HEK293 (cell line): ENCODE results near the gene CLASP1.

ENCODE experiments used
- OSR2 ChIP-seq: fragments of 450-650 bp; formaldehyde crosslinking; IDR thresholded peaks from 2 replicates; pipeline ENCODE4 v1.5.1; 2016; ENCODE audit warnings: missing biosample characterization, missing genetic modification characterization
- SP2 ChIP-seq: fragments of 450-650 bp; formaldehyde crosslinking; IDR thresholded peaks from 2 replicates; pipeline ENCODE4 v1.5.1; 2016; ENCODE audit warnings: missing biosample characterization, missing genetic modification characterization
- ZBTB17 ChIP-seq: fragments of 450-650 bp; formaldehyde crosslinking; IDR thresholded peaks from 2 replicates; pipeline ENCODE4 v1.5.1; 2016; ENCODE audit warnings: missing biosample characterization, missing genetic modification characterization
- ZNF175 ChIP-seq: fragments of 450-650 bp; formaldehyde crosslinking; IDR thresholded peaks from 2 replicates; pipeline ENCODE4 v1.5.1; 2016; ENCODE audit warnings: missing biosample characterization, missing genetic modification characterization
- ZNF555 ChIP-seq: fragments of 450-650 bp; formaldehyde crosslinking; conservative IDR thresholded peaks from 2 replicates; pipeline ENCODE4 v1.5.1; 2017; ENCODE audit warnings: missing biosample characterization, mild to moderate bottlenecking, missing genetic modification characterization, inconsistent platforms
- TF ChIP-seq, protein P1 (sequence below): fragments of 450-650 bp; formaldehyde crosslinking; IDR thresholded peaks from 2 replicates; pipeline ENCODE4 v1.5.1; 2016; ENCODE audit warnings: missing biosample characterization, missing genetic modification characterization
- TF ChIP-seq, protein P2 (sequence below): fragments of 450-650 bp; formaldehyde crosslinking; IDR thresholded peaks from 2 replicates; pipeline ENCODE4 v1.5.1; 2016; ENCODE audit warnings: missing biosample characterization, missing genetic modification characterization
- TF ChIP-seq, protein P3 (sequence below): fragments of 450-650 bp; formaldehyde crosslinking; IDR thresholded peaks from 2 replicates; pipeline ENCODE4 v1.5.1; 2016; ENCODE audit warnings: missing biosample characterization, missing genetic modification characterization
- TF ChIP-seq, protein P4 (sequence below): fragments of 450-650 bp; formaldehyde crosslinking; conservative IDR thresholded peaks from 2 replicates; pipeline ENCODE4 v1.5.1; 2016; ENCODE audit warnings: low read depth, missing biosample characterization, missing genetic modification characterization

DNA sequence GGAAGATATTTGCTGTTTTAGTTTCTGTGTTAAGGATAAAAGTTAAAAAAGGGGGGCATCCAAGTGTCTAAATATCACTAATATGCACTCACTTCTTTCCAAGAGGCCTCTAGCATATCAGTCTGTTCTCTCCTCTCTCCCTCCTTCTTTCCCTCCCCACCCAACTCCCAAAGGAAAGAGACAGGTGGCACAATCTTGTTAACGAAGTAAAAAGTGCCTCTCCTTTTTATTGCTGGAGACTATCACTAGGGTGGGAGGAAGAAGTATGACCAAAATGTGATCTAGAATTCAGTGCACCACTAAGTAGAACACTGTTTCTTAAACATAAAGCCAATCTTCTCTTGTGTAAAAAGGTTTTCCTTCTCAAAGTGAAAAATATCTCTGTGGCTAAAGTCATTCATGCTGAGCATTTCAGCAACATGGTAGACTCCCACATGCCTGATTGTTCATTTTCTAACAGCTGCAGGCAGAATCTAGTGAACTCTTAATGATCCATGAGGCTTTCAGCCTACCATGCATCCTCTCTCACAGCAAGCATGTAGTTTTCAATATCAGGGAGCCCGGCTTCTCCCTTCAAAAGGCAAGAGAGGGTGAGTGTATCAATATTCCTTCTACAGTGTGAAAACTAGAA lies 79.1 kb downstream of the CLASP1 start:
- TF ChIP-seq, protein P1, sequence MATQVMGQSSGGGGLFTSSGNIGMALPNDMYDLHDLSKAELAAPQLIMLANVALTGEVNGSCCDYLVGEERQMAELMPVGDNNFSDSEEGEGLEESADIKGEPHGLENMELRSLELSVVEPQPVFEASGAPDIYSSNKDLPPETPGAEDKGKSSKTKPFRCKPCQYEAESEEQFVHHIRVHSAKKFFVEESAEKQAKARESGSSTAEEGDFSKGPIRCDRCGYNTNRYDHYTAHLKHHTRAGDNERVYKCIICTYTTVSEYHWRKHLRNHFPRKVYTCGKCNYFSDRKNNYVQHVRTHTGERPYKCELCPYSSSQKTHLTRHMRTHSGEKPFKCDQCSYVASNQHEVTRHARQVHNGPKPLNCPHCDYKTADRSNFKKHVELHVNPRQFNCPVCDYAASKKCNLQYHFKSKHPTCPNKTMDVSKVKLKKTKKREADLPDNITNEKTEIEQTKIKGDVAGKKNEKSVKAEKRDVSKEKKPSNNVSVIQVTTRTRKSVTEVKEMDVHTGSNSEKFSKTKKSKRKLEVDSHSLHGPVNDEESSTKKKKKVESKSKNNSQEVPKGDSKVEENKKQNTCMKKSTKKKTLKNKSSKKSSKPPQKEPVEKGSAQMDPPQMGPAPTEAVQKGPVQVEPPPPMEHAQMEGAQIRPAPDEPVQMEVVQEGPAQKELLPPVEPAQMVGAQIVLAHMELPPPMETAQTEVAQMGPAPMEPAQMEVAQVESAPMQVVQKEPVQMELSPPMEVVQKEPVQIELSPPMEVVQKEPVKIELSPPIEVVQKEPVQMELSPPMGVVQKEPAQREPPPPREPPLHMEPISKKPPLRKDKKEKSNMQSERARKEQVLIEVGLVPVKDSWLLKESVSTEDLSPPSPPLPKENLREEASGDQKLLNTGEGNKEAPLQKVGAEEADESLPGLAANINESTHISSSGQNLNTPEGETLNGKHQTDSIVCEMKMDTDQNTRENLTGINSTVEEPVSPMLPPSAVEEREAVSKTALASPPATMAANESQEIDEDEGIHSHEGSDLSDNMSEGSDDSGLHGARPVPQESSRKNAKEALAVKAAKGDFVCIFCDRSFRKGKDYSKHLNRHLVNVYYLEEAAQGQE (tag by site-specific recombination) = no peak
- TF ChIP-seq, protein P2, sequence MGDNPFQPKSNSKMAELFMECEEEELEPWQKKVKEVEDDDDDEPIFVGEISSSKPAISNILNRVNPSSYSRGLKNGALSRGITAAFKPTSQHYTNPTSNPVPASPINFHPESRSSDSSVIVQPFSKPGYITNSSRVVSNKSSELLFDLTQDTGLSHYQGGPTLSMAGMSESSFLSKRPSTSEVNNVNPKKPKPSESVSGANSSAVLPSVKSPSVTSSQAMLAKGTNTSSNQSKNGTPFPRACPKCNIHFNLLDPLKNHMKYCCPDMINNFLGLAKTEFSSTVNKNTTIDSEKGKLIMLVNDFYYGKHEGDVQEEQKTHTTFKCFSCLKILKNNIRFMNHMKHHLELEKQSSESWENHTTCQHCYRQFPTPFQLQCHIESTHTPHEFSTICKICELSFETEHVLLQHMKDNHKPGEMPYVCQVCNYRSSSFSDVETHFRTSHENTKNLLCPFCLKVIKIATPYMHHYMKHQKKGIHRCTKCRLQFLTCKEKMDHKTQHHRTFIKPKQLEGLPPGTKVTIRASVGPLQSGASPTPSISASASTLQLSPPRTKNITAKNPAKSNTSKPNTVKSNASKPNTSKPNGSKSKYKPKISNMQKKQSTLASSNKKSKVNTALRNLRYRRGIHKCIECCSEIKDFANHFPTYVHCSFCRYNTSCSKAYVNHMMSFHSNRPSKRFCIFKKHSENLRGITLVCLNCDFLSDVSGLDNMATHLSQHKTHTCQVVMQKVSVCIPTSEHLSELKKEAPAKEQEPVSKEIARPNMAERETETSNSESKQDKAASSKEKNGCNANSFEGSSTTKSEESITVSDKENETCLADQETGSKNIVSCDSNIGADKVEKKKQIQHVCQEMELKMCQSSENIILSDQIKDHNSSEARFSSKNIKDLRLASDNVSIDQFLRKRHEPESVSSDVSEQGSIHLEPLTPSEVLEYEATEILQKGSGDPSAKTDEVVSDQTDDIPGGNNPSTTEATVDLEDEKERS (tag by site-specific recombination) = no peak
- TF ChIP-seq, protein P3, sequence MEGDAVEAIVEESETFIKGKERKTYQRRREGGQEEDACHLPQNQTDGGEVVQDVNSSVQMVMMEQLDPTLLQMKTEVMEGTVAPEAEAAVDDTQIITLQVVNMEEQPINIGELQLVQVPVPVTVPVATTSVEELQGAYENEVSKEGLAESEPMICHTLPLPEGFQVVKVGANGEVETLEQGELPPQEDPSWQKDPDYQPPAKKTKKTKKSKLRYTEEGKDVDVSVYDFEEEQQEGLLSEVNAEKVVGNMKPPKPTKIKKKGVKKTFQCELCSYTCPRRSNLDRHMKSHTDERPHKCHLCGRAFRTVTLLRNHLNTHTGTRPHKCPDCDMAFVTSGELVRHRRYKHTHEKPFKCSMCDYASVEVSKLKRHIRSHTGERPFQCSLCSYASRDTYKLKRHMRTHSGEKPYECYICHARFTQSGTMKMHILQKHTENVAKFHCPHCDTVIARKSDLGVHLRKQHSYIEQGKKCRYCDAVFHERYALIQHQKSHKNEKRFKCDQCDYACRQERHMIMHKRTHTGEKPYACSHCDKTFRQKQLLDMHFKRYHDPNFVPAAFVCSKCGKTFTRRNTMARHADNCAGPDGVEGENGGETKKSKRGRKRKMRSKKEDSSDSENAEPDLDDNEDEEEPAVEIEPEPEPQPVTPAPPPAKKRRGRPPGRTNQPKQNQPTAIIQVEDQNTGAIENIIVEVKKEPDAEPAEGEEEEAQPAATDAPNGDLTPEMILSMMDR (tag by site-specific recombination) = no peak
- no peak for TF ChIP-seq ZBTB17 (tag by site-specific recombination)
- no peak for TF ChIP-seq ZNF555
- TF ChIP-seq OSR2 (tag by site-specific recombination) = no peak
- no peak for TF ChIP-seq ZNF175 (tag by site-specific recombination)
- TF ChIP-seq, protein P4, sequence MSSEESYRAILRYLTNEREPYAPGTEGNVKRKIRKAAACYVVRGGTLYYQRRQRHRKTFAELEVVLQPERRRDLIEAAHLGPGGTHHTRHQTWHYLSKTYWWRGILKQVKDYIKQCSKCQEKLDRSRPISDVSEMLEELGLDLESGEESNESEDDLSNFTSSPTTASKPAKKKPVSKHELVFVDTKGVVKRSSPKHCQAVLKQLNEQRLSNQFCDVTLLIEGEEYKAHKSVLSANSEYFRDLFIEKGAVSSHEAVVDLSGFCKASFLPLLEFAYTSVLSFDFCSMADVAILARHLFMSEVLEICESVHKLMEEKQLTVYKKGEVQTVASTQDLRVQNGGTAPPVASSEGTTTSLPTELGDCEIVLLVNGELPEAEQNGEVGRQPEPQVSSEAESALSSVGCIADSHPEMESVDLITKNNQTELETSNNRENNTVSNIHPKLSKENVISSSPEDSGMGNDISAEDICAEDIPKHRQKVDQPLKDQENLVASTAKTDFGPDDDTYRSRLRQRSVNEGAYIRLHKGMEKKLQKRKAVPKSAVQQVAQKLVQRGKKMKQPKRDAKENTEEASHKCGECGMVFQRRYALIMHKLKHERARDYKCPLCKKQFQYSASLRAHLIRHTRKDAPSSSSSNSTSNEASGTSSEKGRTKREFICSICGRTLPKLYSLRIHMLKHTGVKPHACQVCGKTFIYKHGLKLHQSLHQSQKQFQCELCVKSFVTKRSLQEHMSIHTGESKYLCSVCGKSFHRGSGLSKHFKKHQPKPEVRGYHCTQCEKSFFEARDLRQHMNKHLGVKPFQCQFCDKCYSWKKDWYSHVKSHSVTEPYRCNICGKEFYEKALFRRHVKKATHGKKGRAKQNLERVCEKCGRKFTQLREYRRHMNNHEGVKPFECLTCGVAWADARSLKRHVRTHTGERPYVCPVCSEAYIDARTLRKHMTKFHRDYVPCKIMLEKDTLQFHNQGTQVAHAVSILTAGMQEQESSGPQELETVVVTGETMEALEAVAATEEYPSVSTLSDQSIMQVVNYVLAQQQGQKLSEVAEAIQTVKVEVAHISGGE = no peak
- TF ChIP-seq SP2 (tag by site-specific recombination) = no peak
